Neural cell (in vitro differentiated cells): Measurements from ENCODE around the gene CETN2.

Experiments
- CTCF ChIP-seq: fragments of 450-650 bp; IDR thresholded peaks from 2 replicates; pipeline ENCODE4 v1.5.1; 2014; ENCODE audit warnings: antibody characterized with exemption, mild to moderate bottlenecking, moderate library complexity; ENCODE audit not compliant: poor library complexity, severe bottlenecking
- EP300 ChIP-seq: fragments of 450-650 bp; conservative IDR thresholded peaks from 2 replicates; pipeline ENCODE4 v1.6.1; 2014; ENCODE audit warnings: antibody characterized with exemption, mild to moderate bottlenecking, moderate library complexity; ENCODE audit not compliant: poor library complexity, severe bottlenecking
- REST ChIP-seq: IDR thresholded peaks from 2 replicates; pipeline ENCODE4 v1.6.1; 2012; ENCODE audit warnings: borderline replicate concordance

DNA sequence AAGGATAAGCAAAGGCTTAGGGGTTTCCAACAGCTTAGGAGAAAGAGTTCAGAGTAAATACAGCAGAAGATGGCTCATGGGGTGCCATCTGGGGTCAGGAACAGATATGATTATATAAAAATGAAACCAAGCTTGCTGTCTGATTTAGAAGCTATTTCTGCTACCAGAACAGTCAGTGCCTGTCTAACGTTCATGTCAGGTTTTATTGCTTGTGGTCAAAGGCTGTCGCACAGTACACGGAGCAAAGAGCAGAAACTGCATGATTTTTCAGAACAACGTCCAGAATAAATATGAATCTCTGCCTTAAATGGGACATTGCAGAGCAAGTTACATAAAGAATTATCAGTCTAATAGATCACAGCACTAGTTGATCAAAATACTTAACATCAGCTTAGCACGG lies 17.4 kb downstream of the CETN2 start:
- TF ChIP-seq CTCF, result no peak
- no peak for TF ChIP-seq EP300
- TF ChIP-seq REST, result no peak
